Measurements from ENCODE around the gene FRMD4B.

DNA sequence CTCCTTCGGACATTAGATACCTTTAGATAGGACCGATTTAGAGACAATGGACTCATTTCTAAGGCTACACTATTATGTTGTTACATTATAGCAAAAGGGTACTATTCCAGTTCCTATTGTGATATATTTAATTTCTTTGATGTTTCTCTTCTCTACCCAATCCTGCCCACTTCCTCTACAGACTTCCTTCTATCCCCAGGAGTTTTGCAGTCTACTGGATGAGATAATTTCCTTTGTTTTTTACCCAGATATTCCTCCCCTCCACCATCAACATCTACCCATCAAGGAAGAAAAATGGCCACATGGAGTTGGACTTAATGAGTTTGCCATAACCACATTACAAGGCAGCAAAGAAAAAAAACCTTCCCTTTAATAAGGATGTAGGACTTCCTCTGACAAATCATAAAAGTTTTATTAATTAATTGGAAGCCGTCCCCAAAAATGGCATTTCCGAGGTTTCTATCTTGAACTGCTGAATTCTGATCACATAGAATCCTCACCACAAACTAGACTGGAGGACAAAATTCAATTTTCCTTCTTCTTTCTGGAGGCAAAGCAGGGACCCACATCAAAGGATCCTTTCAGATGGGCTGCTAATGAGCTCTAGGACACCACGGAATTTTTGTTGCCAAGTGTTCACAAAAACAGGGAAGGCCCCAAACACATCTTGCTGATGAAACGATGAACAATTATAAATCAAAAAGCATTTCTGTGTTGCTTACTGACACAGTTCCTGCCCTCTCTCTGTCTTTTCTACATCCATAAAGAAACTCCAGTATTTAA, 33.4 kb downstream of the FRMD4B start:
- TF ChIP-seq, protein P1, sequence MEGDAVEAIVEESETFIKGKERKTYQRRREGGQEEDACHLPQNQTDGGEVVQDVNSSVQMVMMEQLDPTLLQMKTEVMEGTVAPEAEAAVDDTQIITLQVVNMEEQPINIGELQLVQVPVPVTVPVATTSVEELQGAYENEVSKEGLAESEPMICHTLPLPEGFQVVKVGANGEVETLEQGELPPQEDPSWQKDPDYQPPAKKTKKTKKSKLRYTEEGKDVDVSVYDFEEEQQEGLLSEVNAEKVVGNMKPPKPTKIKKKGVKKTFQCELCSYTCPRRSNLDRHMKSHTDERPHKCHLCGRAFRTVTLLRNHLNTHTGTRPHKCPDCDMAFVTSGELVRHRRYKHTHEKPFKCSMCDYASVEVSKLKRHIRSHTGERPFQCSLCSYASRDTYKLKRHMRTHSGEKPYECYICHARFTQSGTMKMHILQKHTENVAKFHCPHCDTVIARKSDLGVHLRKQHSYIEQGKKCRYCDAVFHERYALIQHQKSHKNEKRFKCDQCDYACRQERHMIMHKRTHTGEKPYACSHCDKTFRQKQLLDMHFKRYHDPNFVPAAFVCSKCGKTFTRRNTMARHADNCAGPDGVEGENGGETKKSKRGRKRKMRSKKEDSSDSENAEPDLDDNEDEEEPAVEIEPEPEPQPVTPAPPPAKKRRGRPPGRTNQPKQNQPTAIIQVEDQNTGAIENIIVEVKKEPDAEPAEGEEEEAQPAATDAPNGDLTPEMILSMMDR (conservative IDR thresholded peaks at IDR 0.05; ENCODE audit: low read length) = no peak
- TF ChIP-seq EZH2phosphoT487 (IDR thresholded peaks at IDR 0.05; ENCODE audit: borderline replicate concordance, low read depth, low read length) = no peak

All from OCI-LY7 (cell line).